Gastrocnemius medialis (tissue), 4 donors: ENCODE measurements around the gene OR5H14. TPM values are rescaled to one million over a fixed set of nuclear protein-coding genes. Genes with fewer than 3 reads are reported as not detected.

Source experiments
- ATAC-seq, 2 donors: fragments of 150-250 bp; one replicate each; pipeline ENCODE4 v1.9.1; 2016
- DNase-seq, 2 donors: peaks; one replicate each; pipeline ENCODE4 v3.0.0-alpha.2; 2019
- H3K27ac ChIP-seq, 4 donors: fragments of 200-600 bp; sonication (generic); 1 replicate in 1 of 4; 2 replicates in 3 of 4; pipeline ENCODE4 v1.5.1; 2016 to 2018; ENCODE audit warnings: mild to moderate bottlenecking in 2 of 4, moderate library complexity in 1 of 4
- H3K27me3 ChIP-seq, 3 donors: fragments of 200-600 bp; sonication (generic) in 2 of 3; 1 replicate in 1 of 3; 2 replicates in 2 of 3; pipeline versions ENCODE4 v1.5.1 to v1.6.0; 2016 to 2019; ENCODE audit warnings: mild to moderate bottlenecking in 1 of 3, moderate library complexity in 1 of 3
- H3K36me3 ChIP-seq, 2 donors: fragments of 200-600 bp; sonication (generic) in 1 of 2; one replicate each; pipeline ENCODE4 v1.5.1; 2017 to 2018
- H3K4me1 ChIP-seq, 2 donors: fragments of 200-600 bp; sonication (generic) in 1 of 2; one replicate each; pipeline ENCODE4 v1.5.1; 2016 to 2017; ENCODE audit warnings: mild to moderate bottlenecking in 2 of 2
- H3K4me3 ChIP-seq, 4 donors: fragments of 200-600 bp; sonication (generic) in 3 of 4; 1 replicate in 1 of 4; 2 replicates in 3 of 4; pipeline ENCODE4 v1.5.1; 2016 to 2019; ENCODE audit warnings: mild to moderate bottlenecking in 2 of 4
- H3K9me3 ChIP-seq, 3 donors: fragments of 200-600 bp; sonication (generic) in 2 of 3; 1 replicate in 1 of 3; 2 replicates in 2 of 3; pipeline ENCODE4 v1.5.1; 2016 to 2019
- POLR2A ChIP-seq, 2 donors: fragments of 450-650 bp; IDR thresholded peaks; one replicate each; pipeline ENCODE4 v1.6.1; 2017; ENCODE audit warnings: antibody characterized with exemption in 2 of 2, mild to moderate bottlenecking in 2 of 2, moderate library complexity in 2 of 2
- in situ Hi-C, 4 donors: fragments of 200-750 bp; cut with MboI; loops; one replicate each; pipeline versions ENCODE4 v1.15.0 to v1.8.0; 2017; ENCODE audit warnings: low sequenced_read_pairs in 4 of 4
- intact Hi-C: fragments of 100-400 bp; cut with DNase I; formaldehyde crosslinking; loops from one replicate; pipeline ENCODE4 v1.15.1; 2023; ENCODE audit warnings: low total_unique reads
- total RNA-seq, 4 donors: library from RNA; depleted of rRNA; stranded (reverse); fragments of >200 nt; gene quantifications; one replicate each; pipeline versions ENCODE4 v1.1.0 to v1.2.3, GENCODE V29; 2016
- TF ChIP-seq, protein P1 (sequence below), 5 experiments: fragments of 450-650 bp in 3 of 5; fragments of 200-600 bp in 2 of 5; sonication (generic) in 2 of 5; IDR thresholded peaks in 4 of 5; conservative IDR thresholded peaks in 1 of 5; 1 replicate in 4 of 5; 2 replicates in 1 of 5; pipeline ENCODE4 v1.5.1; 2016 to 2019; ENCODE audit warnings: antibody characterized with exemption in 5 of 5, mild to moderate bottlenecking in 3 of 5, moderate library complexity in 3 of 5

Gene OR5H14
- total RNA-seq, 4 donors from 2014 or later: not detected

DNA sequence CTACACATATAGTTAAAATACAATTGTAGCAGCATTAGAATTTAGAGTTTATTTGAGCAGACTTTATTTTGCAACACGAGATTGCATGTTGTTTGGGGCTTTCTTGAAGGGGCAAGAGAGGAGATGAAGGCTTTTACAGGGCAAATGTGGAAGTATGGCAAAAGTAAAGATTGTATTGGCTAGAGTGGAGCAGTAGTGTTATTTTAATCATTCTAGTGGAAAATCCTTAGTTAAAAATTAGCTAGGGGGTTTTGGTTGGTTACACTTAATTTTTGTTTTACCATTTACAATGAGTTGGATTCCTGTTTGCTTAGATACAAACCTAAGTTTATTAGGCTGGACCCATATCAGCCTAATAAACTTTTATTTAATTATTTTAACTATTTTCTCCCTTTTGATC lies 23.8 kb downstream of the OR5H14 start:
- Histone ChIP-seq H3K36me3 (no peaks in the 10 kb centered on the region), H3K9me3 (no peaks in the 10 kb centered on the region), H3K4me3 (no peak overlapping the region), H3K27ac (no peak overlapping the region), H3K4me1 (no peaks in the 10 kb centered on the region), H3K27me3 (no peaks in the 10 kb centered on the region)
- in situ Hi-C loops (no loop called here), intact Hi-C loops (no loop called here)
- ATAC-seq (no peak), DNase-seq (no peak)
- TF ChIP-seq, protein P1, sequence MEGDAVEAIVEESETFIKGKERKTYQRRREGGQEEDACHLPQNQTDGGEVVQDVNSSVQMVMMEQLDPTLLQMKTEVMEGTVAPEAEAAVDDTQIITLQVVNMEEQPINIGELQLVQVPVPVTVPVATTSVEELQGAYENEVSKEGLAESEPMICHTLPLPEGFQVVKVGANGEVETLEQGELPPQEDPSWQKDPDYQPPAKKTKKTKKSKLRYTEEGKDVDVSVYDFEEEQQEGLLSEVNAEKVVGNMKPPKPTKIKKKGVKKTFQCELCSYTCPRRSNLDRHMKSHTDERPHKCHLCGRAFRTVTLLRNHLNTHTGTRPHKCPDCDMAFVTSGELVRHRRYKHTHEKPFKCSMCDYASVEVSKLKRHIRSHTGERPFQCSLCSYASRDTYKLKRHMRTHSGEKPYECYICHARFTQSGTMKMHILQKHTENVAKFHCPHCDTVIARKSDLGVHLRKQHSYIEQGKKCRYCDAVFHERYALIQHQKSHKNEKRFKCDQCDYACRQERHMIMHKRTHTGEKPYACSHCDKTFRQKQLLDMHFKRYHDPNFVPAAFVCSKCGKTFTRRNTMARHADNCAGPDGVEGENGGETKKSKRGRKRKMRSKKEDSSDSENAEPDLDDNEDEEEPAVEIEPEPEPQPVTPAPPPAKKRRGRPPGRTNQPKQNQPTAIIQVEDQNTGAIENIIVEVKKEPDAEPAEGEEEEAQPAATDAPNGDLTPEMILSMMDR (IDR thresholded peaks at IDR 0.05 in 4 of 5, conservative IDR thresholded peaks at IDR 0.05 in 1 of 5): no peak
- no peak for TF ChIP-seq POLR2A (IDR thresholded peaks at IDR 0.05)

DNA sequence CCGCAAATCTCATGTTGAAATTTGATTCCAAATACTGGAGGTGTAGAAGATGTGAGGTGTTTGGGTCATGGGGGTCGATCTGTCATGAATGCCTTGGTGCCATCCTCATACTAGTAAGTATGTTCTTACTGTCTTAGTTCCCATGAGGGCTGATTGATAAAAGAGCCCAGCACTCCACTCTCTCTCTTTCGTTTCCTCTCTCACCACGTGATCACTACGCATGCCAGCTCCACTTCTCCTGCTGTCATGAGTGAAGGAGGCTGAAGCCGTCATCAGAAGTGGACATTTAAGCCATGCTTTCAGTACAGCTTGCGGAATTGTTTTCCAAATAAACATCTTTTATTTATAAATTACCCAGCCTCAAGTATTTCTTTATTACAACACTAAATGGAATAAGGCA lies 25.3 kb downstream of the OR5H14 start:
- H3K27me3 ChIP-seq: no peaks in the 10 kb centered on the region
- no peak overlapping the region for H3K4me3 ChIP-seq
- no peak overlapping the region for H3K27ac ChIP-seq
- ATAC-seq (no peak), DNase-seq (no peak)
- H3K9me3 ChIP-seq: no peaks in the 10 kb centered on the region
- TF ChIP-seq, protein P1 (IDR thresholded peaks at IDR 0.05 in 4 of 5, conservative IDR thresholded peaks at IDR 0.05 in 1 of 5): no peak
- TF ChIP-seq POLR2A (IDR thresholded peaks at IDR 0.05): no peak
- no peaks in the 10 kb centered on the region for H3K36me3 ChIP-seq
- no peaks in the 10 kb centered on the region for H3K4me1 ChIP-seq
- intact Hi-C loops: no loop called here
- in situ Hi-C loops: no loop called here

DNA sequence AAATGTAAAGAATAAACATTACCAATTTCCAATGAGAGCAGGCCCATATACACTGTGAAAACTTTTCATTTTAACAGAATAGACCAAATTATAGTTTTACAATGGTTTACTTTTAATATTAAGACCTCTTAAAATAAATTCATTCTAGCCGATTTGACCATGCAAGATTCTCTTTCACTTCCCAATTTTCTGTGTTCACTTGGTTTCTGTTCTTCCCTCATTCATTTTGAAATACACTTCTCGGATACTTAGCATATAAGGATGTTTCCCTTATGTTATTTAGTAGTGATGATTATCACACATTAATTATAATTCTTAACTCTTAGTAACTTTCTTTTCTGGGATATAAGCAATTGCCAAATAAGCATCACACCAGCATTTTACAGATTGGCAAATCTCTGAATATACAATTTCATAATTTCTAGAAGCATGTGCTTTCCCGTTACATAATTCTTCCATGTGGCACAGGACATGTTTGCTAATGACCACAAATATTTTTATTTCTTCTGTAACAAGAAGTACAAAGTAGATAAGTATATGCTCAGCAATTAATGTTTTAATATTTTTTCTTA lies 33.1 kb downstream of the OR5H14 start:
- TF ChIP-seq, protein P1 (IDR thresholded peaks at IDR 0.05 in 4 of 5, conservative IDR thresholded peaks at IDR 0.05 in 1 of 5): no peak
- no peak for TF ChIP-seq POLR2A (IDR thresholded peaks at IDR 0.05)
- intact Hi-C loops (no loop called here), in situ Hi-C loops (no loop called here)
- Histone ChIP-seq H3K27ac (no peak overlapping the region), H3K27me3 (no peaks in the 10 kb centered on the region), H3K4me1 (no peaks in the 10 kb centered on the region), H3K4me3 (no peak overlapping the region), H3K36me3 (no peaks in the 10 kb centered on the region), H3K9me3 (no peaks in the 10 kb centered on the region)
- DNase-seq (no peak), ATAC-seq (no peak)

DNA sequence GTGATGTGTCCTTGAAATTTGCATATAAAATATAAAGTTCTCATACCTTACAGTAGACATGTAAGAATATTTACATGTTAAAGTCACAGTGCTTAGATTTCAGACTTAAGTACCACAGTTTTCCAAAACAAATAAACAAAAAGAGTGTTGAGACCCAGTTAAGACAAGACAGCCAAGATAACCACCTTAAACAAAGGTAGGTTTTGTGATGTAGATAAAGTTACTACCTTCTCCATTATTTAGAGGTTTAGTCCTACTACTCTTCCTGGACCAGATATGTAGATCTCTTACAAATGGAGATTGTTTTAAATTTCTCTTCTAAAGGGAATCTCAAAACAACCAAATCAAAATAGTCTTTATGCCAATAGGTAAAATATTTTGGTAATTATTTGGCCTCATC lies 34.9 kb downstream of the OR5H14 start:
- Histone ChIP-seq H3K9me3 (no peaks in the 10 kb centered on the region), H3K27ac (no peak overlapping the region), H3K4me3 (no peak overlapping the region), H3K36me3 (no peaks in the 10 kb centered on the region), H3K27me3 (no peaks in the 10 kb centered on the region), H3K4me1 (no peaks in the 10 kb centered on the region)
- TF ChIP-seq POLR2A (IDR thresholded peaks at IDR 0.05): no peak
- TF ChIP-seq, protein P1 (IDR thresholded peaks at IDR 0.05 in 4 of 5, conservative IDR thresholded peaks at IDR 0.05 in 1 of 5): no peak
- intact Hi-C loops (no loop called here), in situ Hi-C loops (no loop called here)
- ATAC-seq: no peak
- DNase-seq: no peak

DNA sequence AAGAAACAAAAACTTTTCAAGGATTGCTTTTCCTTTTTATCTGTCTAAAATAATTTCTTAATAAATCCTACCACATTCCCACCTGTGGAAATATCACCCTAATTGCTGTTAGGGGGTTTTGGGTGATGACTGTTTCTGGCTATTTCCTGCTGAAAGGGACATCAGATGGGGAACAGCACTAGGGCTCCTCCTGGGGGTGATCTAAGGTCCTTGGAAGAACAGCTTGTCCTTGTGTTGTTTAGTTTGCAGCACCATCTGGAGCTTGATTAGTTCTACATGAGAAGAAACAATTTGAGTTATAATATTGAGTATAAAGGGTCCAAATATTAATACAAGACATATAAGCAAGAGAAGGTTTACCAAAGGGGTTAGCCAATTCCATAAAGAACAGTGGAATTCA lies 37.9 kb downstream of the OR5H14 start:
- in situ Hi-C loops (no loop called here), intact Hi-C loops (no loop called here)
- Histone ChIP-seq H3K4me3 (no peak overlapping the region), H3K27me3 (no peaks in the 10 kb centered on the region), H3K36me3 (no peaks in the 10 kb centered on the region), H3K4me1 (no peaks in the 10 kb centered on the region), H3K9me3 (no peaks in the 10 kb centered on the region), H3K27ac (no peak overlapping the region)
- ATAC-seq (no peak), DNase-seq (no peak)
- TF ChIP-seq, protein P1 (IDR thresholded peaks at IDR 0.05 in 4 of 5, conservative IDR thresholded peaks at IDR 0.05 in 1 of 5): no peak
- no peak for TF ChIP-seq POLR2A (IDR thresholded peaks at IDR 0.05)
